Osteocyte (in vitro differentiated cells): ENCODE results near the gene ARG1. TPM values are rescaled to one million over a fixed set of nuclear protein-coding genes. Genes with fewer than 3 reads are reported as not detected.

Source experiments
- DNase-seq: peaks from one replicate; pipeline ENCODE4 v3.0.0; 2021; ENCODE audit warnings: mixed read lengths; ENCODE audit not compliant: unreplicated experiment; ENCODE audit errors: extremely low spot score
- H3K27ac Mint-ChIP-seq: one replicate; pipeline ENCODE4 v1.8.0; 2021; ENCODE audit warnings: mild to moderate bottlenecking, mixed read lengths; ENCODE audit not compliant: unreplicated experiment
- H3K27me3 Mint-ChIP-seq: one replicate; pipeline ENCODE4 v1.8.0; 2021; ENCODE audit warnings: mixed read lengths; ENCODE audit not compliant: unreplicated experiment
- H3K36me3 Mint-ChIP-seq: one replicate; pipeline ENCODE4 v1.8.0; 2021; ENCODE audit warnings: mixed read lengths; ENCODE audit not compliant: unreplicated experiment
- H3K4me1 Mint-ChIP-seq: one replicate; pipeline ENCODE4 v1.8.0; 2021; ENCODE audit warnings: mixed read lengths; ENCODE audit not compliant: unreplicated experiment
- H3K4me3 Mint-ChIP-seq: one replicate; pipeline ENCODE4 v1.8.0; 2021; ENCODE audit warnings: mild to moderate bottlenecking, moderate library complexity, mixed read lengths; ENCODE audit not compliant: unreplicated experiment
- H3K9me3 Mint-ChIP-seq: one replicate; pipeline ENCODE4 v1.8.0; 2021; ENCODE audit warnings: mixed read lengths; ENCODE audit not compliant: unreplicated experiment
- total RNA-seq: library from RNA; stranded (reverse); gene quantifications from 2 replicates; pipeline ENCODE4 v1.2.1, GENCODE V29; 2021
- TF ChIP-seq, protein P1 (sequence below): fragments of 200-600 bp; sonication (generic); IDR thresholded peaks from 2 replicates; pipeline ENCODE4 v1.5.0; 2021; ENCODE audit warnings: antibody characterized with exemption, mild to moderate bottlenecking, moderate library complexity

The ARG1 gene
- total RNA-seq, 1 donor from 2014 or later: not detected

DNA sequence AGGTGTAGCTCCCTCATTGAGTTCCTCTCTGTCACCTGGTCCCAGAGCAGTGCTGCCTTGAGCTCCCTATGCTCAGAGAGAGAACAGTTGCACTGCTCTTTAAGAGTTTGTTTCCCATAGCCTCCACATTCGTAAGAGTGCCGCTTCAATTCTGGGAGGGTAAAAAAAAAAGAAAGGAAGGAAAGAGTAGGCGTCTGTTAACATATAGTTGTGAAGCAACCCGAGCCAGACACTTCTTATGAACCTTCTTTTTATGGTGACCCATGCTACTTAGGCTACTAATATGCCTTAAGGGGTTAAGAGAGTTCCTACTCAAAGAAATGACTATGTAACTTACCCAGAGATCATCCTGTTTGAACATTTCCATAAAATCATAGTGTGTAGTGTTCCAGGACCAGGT, 4.3 kb upstream of the ARG1 start:
- TF ChIP-seq, protein P1, sequence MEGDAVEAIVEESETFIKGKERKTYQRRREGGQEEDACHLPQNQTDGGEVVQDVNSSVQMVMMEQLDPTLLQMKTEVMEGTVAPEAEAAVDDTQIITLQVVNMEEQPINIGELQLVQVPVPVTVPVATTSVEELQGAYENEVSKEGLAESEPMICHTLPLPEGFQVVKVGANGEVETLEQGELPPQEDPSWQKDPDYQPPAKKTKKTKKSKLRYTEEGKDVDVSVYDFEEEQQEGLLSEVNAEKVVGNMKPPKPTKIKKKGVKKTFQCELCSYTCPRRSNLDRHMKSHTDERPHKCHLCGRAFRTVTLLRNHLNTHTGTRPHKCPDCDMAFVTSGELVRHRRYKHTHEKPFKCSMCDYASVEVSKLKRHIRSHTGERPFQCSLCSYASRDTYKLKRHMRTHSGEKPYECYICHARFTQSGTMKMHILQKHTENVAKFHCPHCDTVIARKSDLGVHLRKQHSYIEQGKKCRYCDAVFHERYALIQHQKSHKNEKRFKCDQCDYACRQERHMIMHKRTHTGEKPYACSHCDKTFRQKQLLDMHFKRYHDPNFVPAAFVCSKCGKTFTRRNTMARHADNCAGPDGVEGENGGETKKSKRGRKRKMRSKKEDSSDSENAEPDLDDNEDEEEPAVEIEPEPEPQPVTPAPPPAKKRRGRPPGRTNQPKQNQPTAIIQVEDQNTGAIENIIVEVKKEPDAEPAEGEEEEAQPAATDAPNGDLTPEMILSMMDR: no peak
- no peak for DNase-seq
- peaks cover 3% of the 10 kb centered on the region for H3K36me3 Mint-ChIP-seq
- H3K9me3 Mint-ChIP-seq: peaks cover 6% of the 10 kb centered on the region
- no peak overlapping the region for H3K27ac Mint-ChIP-seq
- H3K27me3 Mint-ChIP-seq: peaks cover 5% of the 10 kb centered on the region
- no peak overlapping the region for H3K4me3 Mint-ChIP-seq
- peaks cover 2% of the 10 kb centered on the region for H3K4me1 Mint-ChIP-seq

DNA sequence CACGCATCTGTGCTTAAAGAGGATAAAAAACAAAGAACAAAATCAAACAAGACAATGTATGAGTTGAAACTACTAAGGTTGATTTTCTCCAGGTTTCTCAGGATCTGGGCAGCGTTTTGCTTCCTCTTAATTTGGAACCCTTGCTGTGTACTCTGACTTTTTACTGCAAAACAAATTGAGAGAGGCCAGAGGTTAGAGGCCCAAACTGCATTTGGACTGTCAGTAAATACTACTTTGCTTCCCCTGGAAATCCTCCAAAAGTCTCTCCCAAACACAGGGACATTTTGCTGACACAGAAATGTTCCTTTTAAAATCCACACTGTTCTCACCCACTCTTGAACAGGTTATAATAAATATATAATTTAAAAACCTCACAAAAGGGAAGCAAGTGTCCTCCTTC, 1.1 kb downstream of the ARG1 start:
- Mint-ChIP-seq H3K4me3 (no peak overlapping the region), H3K4me1 (peaks cover 10% of the 10 kb centered on the region), H3K36me3 (peaks cover 13% of the 10 kb centered on the region), H3K9me3 (no peaks in the 10 kb centered on the region), H3K27ac (peak overlapping the region; percentile 11), H3K27me3 (no peaks in the 10 kb centered on the region)
- DNase-seq: no peak
- TF ChIP-seq, protein P1: no peak

DNA sequence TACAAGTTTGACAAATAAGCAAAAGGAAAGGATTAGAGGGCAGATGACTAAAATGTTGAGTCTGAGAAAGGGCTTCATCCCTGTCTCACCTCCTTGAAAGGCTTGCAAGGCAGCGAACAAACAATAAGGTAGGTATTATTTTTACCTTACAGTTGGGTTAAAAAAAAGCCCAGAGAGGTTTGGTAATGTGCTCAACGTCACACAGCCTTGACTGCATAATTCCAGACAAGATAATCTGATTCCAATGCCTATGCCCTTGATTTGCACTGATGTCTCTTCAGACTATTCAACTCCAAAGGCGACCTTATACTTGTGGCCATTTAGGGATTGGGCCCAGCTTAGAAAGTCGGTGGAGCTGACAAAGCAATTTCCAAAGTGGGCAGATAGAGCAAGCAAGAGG, 1.7 kb downstream of the ARG1 start:
- no peak overlapping the region for H3K4me3 Mint-ChIP-seq
- H3K9me3 Mint-ChIP-seq: no peaks in the 10 kb centered on the region
- no peaks in the 10 kb centered on the region for H3K27me3 Mint-ChIP-seq
- no peak overlapping the region for H3K27ac Mint-ChIP-seq
- H3K36me3 Mint-ChIP-seq: peaks cover 14% of the 10 kb centered on the region
- TF ChIP-seq, protein P1: no peak
- peaks cover 10% of the 10 kb centered on the region for H3K4me1 Mint-ChIP-seq
- no peak for DNase-seq

DNA sequence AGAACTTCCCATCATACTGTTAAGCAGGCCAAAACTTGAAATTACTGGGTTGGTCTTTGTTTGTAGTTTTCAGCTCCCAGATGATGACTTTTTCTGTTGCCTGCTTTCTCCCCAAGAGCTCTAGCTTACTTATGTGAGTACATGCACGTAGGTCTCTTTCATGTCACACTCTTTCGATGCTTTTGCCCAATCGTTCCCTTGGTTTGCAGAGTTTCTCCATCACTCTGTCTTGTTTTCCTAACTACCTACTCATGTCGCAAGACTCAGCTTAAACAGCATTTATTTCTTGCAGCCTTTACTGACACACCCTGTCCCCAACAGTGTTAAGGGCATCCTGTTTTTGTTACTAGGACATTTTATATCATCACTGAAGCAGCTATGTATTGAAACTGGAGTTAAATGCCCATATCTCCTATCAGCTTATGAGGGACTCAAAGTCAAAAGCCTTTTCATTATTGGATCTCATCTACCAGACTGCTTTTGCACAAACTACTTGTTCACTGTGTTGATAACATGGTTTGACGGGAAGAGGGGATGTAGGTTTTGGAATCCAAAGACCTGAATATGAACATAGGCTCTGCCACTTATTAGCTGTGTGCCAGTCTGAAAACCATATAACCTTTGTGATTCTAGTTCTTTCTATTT, 2.9 kb downstream of the ARG1 start:
- H3K4me3 Mint-ChIP-seq: no peak overlapping the region
- no peak overlapping the region for H3K27ac Mint-ChIP-seq
- H3K4me1 Mint-ChIP-seq: peaks cover 10% of the 10 kb centered on the region
- H3K9me3 Mint-ChIP-seq: no peaks in the 10 kb centered on the region
- H3K27me3 Mint-ChIP-seq: no peaks in the 10 kb centered on the region
- TF ChIP-seq, protein P1: no peak
- DNase-seq: no peak
- peaks cover 24% of the 10 kb centered on the region for H3K36me3 Mint-ChIP-seq

DNA sequence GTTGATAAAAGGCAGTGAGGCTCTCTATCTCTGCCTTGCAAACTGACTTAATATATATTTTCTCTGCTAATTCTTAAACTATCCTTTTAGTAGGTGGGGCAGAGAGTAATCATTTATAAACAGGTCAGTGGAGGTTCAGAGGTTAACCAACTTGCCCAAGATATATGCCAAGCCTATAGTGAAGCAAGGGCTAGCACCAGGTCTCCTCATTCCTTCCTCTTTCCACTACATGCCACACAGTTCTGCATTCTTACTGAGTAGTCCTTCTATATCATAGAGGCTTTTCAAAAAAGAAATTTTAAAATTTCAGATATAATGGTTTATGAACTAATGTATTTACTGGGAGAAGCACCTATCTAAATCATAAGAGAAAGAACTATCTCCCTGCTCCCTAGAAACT, 8.5 kb downstream of the ARG1 start:
- no peaks in the 10 kb centered on the region for H3K9me3 Mint-ChIP-seq
- DNase-seq: no peak
- TF ChIP-seq, protein P1: no peak
- H3K27ac Mint-ChIP-seq: no peak overlapping the region
- H3K27me3 Mint-ChIP-seq: no peaks in the 10 kb centered on the region
- no peak overlapping the region for H3K4me3 Mint-ChIP-seq
- H3K4me1 Mint-ChIP-seq: no peaks in the 10 kb centered on the region
- peaks cover 37% of the 10 kb centered on the region for H3K36me3 Mint-ChIP-seq
